Measurements from ENCODE around the gene SLC26A1.

DNA sequence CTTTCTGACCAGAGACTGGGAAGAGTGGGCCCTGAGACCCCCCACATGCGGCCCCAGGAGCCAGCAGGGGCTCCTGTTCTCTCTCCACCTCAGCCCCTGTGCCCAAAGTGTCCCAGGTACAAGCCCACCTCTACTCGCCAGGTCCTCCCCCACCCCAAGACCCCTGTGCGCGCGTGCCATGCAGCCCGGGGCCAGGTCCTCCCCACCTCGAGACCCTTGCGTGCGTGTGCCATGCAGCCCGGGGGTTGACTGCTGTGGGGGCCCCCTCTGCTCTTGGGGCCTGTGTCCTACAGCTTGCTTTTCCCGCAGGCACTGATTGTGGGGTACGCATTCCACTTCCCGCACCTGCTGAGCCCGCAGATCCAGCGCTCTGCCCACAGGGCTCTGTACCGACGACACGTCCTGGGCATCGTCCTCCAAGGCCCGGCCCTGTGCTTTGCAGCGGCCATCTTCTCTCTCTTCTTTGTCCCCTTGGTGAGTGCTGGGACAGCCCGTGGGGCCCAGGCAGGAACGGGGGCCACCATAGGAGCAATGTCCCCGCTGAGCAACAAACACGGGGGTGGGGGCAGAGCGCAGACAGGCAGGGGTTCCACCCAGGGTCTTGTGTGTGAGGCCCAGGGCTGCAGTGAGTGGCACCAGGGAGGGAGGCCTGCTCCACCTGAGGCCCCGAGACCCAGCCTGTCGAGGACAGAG is 40.2 kb downstream of the SLC26A1 start:
- TF ChIP-seq, protein P1, sequence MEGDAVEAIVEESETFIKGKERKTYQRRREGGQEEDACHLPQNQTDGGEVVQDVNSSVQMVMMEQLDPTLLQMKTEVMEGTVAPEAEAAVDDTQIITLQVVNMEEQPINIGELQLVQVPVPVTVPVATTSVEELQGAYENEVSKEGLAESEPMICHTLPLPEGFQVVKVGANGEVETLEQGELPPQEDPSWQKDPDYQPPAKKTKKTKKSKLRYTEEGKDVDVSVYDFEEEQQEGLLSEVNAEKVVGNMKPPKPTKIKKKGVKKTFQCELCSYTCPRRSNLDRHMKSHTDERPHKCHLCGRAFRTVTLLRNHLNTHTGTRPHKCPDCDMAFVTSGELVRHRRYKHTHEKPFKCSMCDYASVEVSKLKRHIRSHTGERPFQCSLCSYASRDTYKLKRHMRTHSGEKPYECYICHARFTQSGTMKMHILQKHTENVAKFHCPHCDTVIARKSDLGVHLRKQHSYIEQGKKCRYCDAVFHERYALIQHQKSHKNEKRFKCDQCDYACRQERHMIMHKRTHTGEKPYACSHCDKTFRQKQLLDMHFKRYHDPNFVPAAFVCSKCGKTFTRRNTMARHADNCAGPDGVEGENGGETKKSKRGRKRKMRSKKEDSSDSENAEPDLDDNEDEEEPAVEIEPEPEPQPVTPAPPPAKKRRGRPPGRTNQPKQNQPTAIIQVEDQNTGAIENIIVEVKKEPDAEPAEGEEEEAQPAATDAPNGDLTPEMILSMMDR (conservative IDR thresholded peaks at IDR 0.05; ENCODE audit: low read length) = no peak
- TF ChIP-seq EZH2phosphoT487 (IDR thresholded peaks at IDR 0.05; ENCODE audit: borderline replicate concordance, low read depth, low read length) = no peak

Measured in OCI-LY7 (cell line).